ENCODE measurements around the gene EYS.
"Not testable (repeated sequence)": the region's sequence is repeated elsewhere in the genome, so short reads cannot be mapped to it uniquely, and the experiment has no call there.

EYS gene

DNA sequence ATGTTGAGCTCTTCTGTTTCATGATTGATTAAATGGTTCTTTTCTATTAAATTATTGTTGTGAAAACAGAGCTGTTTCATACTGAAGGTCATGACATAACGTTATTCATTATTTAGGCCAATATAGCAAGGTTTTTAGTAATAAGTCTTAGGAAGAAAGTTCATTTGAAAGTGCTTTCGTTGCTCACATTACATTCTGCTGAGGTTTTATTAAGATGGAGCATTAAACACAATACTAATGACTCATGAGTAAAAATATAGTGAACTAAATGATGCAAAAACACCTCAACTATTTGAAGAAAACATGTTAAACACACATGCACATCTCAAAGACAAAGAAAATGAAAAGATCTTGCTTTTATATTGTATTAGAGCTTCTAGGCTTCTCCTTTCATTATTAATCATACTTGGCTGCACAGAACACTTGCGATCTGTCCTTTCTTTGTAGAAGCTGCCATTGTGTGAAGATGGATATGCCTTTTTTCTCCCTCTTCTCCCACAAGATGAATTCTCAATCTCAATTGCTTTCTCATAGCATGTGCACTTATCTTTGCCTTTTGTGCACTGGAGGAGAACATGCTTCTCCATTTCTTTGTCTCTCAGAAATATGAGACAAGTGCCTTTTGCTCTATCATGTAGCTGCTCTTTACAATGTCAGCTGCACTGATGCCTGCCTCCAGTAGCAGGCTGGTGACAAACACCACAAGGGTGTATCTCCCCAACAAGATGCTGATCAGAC, 1759.1 kb downstream of the EYS start:
- DNase-seq (ENCODE audit: low spot score): no peak

DNA sequence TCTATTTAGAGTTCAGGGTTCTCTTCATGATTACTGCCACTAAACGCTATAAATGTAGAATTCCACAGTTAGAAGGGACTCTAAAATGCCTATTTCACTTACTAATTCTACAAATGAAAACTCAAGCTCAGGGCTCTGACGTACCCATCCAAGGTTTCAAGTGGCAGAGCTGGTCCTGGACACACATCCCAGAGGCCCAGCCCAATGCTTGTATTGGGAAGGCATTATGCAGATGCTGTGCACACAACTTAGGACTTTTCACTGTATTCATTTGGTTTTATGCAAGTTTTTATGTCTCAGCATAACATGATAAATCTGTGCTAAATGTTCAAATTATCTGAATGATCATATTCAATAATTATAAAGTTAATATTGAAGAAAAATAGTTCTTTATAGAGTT, 1761.0 kb downstream of the EYS start:
- no peak for DNase-seq (ENCODE audit: low spot score)

DNA sequence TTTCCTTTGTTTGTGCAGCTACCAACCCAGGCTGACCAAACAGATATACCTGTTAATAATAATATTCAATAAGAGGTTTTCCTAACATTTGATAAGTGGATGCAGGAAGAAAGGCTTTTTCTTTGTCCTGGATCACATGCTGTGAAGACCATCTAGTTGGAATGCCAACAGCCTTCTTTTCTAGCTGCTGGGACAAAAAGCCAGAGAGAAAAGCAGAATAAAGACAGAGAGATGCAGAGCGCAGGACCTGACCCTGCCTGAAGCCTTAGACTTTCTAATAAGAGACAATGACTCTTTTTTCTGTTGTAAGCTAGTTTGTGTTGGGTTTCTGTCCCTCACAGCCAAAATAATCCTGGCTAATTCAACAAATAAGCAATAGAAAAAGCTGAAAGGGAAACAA, 1763.2 kb downstream of the EYS start:
- no peak for DNase-seq (ENCODE audit: low spot score)

DNA sequence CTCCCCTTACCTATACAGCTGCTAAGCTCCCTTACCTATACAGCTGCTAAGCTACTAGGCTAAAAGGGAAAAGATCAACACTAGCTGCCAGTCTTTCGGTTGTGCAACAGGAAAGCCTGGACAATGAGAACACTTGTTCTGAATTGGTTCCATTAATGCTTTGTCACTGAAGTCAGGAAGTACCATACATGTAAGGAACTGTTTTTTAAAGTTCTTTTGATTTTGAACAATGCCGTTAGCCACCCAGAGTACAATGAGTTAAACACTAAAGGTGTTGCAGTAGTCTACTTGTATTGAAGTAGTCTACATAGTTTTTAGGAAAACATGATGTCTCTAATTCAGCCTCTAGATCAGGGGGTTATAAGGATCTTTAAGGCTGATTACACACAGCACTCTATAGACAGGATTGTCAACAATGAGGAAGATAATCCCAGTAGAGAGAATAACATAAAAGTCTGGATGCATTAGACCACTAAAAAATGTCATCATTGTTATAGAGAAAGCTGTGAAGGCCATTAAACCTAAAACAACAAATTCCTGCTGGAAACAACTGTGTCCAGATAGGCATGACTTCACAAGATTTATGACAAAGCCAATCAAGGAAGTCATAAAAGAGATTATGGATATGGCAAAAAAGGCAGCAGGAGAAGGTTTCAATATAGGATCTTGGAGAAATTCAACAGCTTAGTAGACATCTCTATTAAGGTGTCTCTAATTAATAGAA, 1765.1 kb downstream of the EYS start:
- no peak for DNase-seq (ENCODE audit: low spot score)

DNA sequence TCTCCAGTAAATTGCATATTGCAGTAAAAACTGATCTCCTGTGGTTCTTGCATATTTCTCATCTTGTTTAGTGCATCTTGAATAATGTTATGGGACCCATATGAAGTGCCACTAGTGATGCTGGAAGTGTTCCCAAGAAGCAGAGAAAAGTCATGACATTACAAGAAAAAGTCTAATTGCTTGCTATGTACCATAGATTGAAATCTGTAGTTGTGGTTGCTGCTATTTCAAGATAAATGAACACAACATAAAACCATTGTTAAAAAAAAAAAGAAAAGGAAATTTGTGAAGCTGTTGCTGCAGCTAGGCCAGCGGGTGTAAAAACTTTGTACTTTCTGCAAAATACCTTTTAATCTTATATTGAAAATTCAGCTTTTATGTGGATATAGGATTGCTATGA, 1767.0 kb downstream of the EYS start:
- no peak for DNase-seq (ENCODE audit: low spot score)

DNA sequence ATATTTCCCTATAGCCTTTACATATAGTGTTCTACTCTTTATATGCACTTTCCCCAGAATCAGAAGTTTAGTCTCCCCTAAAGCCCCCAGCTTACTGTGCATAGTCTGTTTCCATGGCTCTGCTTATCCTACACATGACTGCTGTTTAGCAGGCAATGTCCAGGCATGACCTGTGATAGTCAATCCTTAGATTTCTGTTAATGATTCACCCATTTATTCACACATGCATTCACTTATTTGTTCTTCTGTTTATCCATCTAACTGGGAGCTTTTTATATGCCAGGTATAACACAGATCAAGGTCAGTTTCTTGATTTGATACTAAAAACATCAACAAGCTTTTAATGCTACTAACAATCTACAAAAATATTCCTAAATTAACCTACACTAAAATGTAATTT, 1770.6 kb downstream of the EYS start:
- no peak for DNase-seq (ENCODE audit: low spot score)

DNA sequence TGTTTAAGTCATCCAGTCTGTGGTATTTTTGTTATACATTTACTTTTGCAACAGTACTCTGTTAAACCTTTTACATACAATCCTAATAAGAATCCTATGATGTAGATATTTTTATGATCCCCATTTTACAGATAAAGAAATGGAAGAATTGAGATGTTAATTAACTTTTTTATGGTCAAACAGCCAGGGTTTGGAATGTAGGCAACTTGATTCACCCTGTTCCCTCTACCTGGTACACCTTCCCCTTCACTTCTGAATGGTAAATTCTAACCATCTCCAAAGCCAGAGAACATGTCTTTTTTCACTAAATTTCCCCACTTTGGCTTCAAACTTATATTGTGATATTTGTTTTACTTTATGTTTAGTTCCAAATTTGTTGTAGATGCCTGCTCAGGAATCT, 1771.3 kb downstream of the EYS start:
- no peak for DNase-seq (ENCODE audit: low spot score)

DNA sequence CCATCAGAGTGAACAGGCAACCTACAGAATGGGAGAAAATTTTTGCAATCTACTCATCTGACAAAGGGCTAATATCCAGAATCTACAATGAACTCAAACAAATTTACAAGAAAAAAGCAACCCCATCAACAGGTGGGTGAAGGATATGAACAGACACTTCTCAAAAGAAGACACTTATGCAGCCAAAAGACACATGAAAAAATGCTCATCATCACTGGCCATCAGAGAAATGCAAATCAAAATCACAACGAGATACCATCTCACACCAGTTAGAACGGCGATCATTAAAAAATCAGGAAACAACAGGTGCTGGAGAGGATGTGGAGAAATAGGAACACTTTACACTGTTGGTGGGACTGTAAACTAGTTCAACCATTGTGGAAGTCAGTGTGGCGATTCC, 1773.1 kb downstream of the EYS start:
- not testable (repeated sequence) for DNase-seq (ENCODE audit: low spot score)

DNA sequence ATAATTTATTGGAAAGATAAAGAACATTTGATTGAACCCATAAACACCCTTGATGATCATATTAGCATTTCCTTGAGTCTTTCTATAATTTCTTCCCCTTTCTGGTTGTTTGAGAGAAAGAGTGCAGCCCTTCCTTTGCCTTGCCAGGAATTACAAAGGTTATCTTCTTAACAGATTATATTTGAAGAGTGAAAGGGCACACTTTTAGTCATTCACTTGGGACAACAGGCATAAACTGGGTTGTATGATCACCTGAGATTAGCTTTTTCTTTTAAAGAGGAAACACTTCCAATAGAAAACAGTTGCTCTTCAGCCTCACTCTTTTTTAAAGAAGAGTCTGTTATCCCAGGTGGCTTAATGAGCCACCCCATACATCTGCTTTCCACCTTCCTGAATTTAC, 1776.2 kb downstream of the EYS start:
- no peak for DNase-seq (ENCODE audit: low spot score)

DNA sequence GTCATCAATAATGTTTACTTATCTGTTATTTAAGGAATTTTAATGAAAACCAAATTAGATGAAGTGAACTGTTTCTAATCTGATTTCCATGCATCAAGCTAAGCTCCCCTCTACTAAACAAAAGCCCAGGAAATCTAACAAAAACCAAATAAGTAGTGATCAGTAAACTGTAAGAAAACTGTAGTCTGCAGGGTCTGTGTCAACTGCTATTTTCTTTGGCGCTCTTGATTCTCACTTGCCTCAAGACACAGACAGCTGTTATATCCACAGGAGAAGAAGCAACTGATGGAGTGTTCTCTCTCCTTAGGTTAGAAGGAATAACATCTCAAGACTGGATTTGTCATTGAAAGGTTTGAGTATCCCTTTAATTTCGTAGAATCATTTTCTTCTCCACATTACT, 1777.9 kb downstream of the EYS start:
- no peak for DNase-seq (ENCODE audit: low spot score)

DNA sequence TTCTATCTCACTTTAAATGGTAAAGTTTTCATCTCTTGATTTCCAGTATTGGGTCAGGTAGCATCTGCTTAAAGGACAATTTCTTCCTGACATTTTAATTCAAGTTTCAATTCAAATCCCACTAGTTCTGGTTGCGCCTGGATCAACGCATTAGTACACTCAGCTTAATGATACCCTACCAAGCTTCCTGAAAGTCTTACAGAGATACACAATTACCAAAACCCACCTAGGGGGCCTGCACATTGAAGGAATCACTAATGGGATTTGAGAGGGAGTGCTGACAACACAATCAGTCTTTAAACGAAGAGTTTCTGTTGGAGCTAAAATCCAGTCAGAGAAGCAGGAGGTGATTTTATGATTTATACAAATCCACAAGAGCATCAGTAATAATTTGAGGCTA, 1778.4 kb downstream of the EYS start:
- peak; percentile 46 for DNase-seq (ENCODE audit: low spot score)

DNA sequence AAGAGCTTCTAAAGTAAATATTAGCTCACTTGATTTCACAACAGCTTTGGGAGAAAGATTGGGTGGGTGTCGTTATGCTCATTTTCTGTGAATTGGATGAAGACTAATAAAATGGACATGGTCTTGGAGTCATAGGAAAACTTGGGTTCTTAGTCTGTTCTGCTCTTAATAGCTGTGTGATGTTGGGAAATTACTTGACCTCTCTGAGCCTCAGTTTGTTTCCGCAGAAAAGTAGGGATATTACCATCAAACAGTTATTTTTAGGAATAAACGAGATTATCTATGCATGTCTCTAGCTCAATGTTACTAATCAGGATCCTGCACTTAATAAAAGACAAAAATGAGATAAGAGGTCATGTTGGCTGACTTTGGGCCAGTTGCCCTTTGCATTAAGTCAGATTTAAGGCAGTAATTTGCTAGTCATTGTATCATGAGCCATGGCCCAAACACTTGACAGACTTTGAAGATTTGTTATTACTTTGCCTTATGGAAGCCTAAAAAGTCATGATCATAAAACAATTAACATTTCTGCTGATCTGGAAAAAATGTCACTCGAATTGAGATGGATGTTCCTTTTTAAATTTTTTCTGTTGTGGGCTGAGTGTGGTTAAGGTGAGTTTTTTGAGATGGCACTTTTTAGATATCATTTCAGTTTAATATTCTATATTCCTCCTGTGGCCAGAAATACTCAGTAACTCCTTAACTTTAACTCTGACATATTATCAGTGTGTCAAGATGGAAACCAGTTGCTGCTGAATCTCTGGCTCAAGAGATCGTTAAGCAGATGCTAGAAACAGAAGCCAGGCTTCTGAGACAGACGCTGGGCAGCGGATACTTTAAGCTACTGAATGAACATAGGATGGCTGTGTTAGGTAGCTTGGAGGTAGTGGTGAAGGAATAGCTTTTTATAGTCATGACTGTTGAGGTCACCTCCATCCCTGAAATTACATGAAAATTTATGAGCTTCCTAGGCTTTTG, 1779.8 kb downstream of the EYS start:
- no peak for DNase-seq (ENCODE audit: low spot score)

DNA sequence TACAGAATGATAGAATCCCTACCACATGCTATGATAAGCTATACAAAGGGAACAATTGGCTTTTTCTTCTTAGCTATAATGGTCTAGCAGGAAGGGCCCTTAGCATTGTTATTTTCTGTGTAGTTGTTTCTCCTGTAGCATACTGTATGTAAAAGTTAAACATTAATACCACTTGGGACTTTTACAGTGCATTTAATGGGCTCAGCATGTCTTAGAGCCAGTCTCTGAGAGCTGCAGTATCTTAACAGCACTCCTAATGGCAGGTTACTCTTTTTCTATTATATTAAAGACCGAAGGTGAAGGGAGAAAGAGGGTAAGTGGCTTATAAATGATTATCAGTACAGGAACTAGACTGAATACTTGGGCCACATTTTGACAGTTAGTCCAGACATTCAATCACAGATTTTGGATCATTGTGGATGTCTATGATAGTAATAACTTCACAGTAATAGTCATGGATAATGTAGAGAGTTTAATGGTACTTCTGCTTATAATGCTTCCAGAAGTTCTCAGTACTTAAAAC, 1780.7 kb downstream of the EYS start:
- no peak for DNase-seq (ENCODE audit: low spot score)

DNA sequence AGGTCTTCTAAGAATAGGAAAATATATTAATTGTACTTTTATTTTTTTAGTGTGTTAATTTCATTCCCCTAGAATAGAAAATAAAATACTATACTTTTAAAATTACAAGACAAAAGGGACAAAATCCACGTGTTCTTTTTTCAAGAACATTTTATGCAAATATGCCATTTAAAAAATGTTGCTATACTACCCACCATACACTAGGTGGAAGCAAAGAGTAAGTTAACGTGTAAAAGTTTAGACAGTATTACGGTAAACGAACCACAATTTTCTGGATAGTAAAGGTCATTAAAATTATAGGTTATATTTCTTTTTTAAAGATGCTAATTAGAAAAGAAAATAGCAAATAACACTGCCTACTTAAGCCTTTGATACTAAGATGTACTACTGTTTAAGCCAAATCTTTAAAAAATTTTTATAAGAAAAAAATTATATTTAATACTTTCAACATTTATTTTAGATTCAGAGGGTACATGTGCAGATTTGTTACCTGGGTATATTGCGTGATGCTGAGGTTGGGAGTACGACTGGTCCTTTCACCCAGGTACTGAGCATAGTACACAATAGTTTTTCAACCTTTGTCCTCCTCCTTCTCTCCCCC, 1783.8 kb downstream of the EYS start:
- no peak for DNase-seq (ENCODE audit: low spot score)

DNA sequence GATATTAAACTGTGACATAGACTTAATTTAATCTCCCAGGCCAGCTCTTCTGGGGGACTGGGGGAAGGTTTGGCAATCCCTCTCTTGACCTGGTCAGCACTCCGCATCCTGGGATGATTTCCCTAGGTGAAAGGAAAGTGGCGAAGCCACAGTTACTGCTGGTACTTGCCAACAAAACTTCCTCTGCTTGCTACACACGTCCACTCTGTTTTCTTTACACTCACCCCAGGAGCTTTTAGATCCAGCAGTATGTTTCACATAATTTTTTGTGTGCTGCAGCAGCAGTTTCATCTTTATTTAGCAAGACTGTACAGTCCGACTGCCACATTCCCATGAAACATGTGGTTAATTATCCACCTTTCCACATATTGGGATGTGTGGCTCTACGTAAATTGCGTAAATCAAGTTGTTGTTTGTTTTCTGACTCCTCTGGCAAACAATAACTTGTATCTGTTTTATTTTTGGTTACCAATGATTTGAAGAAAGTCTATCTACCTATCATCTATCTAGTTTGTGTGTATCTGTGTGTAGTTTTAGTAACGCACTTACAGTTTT, 1787.4 kb downstream of the EYS start:
- no peak for DNase-seq (ENCODE audit: low spot score)

DNA sequence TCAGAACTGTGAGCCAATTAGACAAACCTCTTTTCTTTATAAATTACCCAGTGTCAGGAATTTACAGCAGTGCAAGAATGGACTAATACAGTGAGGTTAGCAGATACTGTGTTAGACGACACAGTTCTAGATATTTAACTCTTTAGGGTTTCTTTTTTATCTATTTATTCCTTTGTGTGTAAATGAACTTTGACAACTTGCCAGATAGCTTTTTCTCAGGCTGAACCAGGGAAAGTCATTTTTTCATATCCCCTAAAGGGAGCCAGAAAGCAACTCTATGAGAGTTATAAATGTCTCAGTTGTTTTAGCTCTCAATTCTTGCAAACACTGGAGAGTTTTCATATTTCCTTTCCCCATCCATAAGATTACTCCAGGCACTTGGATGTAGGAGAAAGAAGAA, 1794.1 kb downstream of the EYS start:
- no peak for DNase-seq (ENCODE audit: low spot score)

DNA sequence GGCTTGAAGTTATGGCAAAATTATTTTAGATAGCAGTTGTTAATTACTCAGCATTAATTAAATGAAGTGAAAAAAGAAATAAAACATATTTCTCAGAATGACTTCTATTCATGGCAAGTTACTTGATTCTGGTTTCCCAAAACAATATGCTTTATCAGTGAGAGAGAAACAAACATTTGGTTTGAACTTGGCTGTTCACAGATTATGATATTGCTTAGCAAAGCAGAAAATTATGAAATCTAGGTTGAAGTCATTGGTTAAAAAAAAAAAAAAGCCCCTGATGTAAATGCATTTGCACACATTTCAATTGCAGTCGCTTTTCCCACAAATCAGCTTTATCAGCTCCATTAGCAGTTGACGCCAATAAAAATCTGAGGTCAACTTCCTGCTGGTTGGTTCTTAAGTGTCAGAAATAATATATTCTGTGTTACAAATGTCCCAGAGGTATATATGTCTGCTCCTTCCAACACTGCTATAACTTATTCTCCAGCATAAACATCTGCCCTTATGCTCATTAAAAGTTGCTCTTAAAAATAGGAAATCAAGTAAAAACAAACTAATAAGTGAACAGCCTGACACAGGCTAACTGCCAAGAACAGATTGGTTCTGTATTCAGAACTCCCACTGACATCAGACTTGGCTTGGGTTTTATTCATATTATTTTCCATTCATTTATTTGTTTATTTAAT, 1796.0 kb downstream of the EYS start:
- DNase-seq (ENCODE audit: low spot score): no peak

DNA sequence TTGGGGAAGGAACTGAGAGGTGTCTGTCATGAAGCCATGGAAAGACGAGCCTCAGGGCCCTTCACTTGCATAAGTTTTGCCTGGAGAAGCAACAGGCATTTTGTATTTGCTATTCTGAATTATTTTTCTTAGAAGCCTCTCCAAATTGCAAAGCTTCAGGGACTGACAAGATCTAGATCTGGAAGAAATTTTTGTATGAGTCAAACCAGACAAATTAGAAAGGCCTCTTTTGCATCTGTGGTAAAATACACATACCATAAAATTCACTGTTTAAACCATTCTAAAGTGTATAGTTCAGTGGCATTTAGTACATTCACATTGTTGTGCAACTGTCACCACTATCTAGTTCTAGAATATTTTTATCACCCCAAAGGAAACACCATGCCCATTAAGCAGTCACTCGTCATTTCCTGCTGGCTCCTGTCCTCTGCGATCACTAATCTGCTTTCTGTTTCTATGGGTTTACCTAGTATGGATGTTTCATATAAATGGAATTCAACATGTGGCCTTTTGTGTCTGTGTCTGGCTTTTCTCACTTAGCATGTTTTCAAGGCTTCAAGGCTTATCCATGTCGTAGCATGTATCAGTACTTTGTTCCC, 1802.3 kb downstream of the EYS start:
- no peak for DNase-seq (ENCODE audit: low spot score)

DNA sequence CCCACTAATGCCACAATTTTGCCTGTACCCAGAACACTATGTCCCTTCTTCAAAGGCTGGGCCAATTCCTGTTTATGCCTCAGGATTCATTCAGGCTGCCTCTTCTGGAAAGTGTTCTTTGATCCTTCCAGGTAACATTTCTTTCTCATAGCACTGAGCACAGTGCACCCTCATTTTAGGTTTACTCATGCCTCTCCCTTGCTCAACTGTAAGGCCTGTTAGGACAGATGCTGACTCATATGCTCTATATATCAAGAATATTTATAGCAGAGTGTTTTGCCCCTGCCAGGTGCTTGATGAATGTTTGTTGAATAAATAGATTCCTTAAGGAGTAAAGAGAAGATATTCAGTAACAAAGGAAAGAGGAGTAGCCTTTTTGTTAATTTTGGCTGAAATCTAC, 1807.5 kb downstream of the EYS start:
- DNase-seq (ENCODE audit: low spot score): no peak

DNA sequence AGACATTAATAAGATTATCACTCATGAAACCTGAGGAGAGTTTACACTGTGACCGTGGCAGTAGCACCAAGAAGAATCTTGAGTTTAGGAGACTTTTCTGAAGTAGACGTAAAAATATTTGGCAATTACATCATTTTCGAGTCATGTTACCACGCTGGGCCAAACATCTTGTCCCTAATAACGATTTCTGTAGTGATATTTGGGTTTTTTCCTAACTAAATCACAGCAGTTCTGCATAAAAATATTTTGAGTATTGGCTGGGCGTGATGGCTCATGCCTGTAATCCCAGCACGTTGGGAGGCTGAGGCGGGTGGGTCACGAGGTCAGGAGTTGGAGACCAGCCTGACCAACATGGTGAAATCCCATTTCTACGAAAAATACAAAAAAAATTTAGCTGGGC, 1809.1 kb downstream of the EYS start:
- no peak for DNase-seq (ENCODE audit: low spot score)

DNA sequence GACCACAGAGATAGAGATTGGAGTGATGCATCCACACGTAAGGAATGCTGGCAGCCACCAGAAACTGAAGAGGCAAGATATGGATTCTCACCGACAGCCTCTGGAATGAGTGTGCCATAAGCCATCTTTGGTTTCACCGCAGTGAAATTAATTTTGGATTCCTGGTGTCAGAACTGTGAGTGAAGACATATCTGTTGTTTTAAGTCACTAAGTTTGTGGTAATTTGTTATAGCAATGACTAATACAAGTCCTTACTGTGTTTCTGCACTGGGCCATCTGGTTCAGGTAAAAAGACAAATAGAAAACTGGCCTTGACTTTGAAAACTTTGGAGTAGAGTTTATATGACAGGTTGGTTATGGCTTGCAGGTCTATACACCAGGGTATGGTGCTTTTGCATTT, 1809.6 kb downstream of the EYS start:
- no peak for DNase-seq (ENCODE audit: low spot score)

Data from ecto neural progenitor cell (in vitro differentiated cells).